Right forelimb (tissue), 1 donor: ENCODE data around the gene FOXL3.
"Not testable (repeated sequence)": the region's sequence is repeated elsewhere in the genome, so short reads cannot be mapped to it uniquely, and the experiment has no call there.

Source experiments
- DNase-seq: peaks from one replicate; pipeline ENCODE4 v3.0.0-alpha.2; 2018

Gene FOXL3

DNA sequence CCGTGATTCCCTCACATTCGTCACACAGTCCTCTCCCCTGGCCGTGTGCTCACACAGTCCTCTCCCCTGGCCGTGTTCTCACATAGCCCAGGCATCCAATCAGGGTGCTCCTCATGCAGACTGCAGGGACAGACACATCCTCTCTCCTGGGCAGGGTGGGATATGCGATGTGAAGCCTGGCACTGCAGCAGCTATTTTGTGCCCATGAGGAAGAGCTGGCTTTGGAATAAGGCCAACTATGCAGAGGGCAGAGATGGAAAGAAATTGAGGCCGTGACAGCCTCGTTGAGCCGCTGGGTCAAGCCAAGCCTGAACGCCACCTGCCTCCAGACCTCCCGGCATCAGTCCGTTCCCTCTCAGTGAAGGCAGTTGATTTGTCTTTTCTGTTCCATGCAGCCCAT is 35.8 kb downstream of the FOXL3 start:
- no peak for DNase-seq

DNA sequence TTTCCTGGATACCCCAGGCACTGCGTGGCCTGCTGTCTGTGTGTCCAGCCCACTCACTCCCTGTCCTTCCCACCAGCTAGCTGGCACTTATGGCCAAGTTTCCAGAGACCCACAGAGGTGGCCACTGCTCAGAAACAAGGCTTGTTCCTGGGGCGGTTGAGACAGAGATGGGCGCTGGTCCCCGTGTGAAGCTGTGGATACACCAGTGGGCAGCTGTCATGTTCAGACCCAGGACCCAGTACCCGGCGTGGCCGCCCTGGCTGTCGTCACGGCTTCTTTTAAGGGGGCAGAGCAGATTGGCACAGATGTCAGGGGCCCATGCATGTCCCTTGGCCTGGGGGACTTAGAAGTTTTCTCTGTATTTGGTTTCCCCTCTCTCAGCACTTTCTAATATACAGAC is 36.3 kb downstream of the FOXL3 start:
- no peak for DNase-seq

- DNase-seq = no peak
Observed at GRCh38 chr7:326809-327232, 36.9 kb downstream of the FOXL3 start.

DNA sequence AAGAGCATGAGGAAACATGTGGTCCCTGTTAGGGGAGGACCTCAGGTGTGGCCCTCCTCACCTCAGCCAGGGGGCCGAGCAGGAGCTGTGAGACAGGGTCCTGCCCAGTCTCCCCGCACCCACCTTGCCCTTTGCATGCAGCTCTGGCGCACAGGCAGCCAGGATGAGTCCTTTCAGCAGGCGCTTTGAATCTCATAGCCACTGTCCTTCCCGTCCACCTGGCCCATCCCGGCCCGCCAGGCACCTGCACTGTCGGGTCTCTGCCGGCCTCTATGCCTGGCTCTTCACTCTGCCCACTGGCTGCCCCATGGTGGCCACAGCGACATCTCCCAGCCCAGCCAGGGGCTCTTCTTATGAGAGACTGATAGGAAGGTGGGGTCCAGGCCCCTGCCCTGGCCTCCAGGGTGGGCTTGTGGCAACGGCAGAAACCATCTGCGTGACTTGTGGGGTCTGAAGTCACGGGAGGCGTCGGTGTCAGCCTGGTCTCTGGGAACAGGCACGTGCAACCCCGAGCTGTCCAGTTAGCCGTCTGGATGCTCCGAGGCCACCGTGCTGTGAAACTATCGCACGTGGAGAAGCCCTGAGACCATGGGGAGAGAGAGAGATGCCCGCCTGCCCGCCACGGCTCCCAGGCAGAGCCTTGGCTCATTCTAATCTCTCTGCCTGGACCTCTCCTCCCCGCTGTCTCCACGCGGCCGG is 37.4 kb downstream of the FOXL3 start:
- no peak for DNase-seq

GRCh38 chr7:327991-328702 is 38.2 kb downstream of the FOXL3 start:
- DNase-seq = no peak

GRCh38 chr7:329691-330281 is 39.8 kb downstream of the FOXL3 start:
- no peak for DNase-seq

GRCh38 chr7:330511-331230 is 40.7 kb downstream of the FOXL3 start:
- DNase-seq = no peak

DNA sequence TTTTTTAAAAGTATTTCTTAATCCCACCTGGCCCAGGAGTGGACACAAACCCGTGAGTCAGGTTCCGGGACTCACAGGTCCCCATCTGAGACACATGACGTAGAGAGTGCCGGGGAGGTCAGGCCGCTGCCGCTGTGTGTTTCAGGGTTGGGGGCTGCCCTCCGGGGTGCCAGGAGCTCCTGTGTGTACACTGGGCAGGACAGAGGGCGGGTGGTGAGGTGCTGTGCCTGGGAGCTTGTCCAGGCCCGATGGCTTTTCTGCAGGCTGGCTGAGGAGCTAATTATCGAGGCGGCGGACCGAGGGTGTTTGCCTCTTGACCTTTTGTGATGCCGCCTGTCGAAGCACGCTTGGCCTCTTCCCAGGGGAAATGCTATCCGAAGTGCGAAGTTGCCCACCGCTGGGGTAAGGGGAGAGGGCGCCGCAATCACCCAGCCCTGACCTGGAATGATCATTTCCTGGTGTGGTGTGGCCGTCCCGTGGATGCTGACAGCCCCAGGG is 42.1 kb downstream of the FOXL3 start:
- DNase-seq = no peak

DNA sequence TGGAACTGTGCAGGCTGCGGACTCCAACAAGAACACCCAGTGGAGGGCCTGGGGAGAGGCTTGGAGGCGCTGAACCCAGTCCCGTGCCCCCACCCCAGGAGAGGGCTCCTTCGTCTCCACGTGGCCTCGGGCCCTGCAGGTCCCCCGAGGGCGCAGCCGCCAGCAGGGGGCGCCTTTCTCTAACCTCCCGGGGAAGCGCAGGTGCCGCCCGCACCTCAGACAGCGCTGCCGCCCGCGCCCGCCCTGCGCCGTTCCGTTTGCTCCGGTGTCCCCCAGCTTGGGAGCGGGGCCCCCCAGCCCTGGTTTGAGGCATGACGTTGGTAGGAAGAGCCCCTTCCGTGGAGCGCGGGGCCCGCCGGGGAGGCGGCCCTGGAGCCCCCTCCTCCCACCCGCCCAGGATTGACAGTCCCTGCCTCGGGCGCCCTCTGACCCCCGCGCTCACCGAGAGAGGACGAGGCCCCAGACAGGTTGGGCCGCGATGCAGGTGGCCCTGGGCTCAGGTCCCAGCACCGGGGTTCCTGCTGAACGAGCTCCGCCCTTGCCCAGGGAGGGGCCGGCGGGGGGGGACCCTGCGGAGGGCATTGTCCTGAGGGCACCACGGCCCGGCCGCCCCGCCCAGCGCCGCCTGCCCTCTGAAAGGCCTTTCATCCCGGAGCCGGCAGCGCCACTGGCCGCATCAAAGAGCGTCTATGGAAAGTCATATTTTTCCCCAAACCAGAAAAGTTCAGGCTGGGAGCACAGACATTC is 42.8 kb downstream of the FOXL3 start:
- DNase-seq = peak; percentile 85

DNA sequence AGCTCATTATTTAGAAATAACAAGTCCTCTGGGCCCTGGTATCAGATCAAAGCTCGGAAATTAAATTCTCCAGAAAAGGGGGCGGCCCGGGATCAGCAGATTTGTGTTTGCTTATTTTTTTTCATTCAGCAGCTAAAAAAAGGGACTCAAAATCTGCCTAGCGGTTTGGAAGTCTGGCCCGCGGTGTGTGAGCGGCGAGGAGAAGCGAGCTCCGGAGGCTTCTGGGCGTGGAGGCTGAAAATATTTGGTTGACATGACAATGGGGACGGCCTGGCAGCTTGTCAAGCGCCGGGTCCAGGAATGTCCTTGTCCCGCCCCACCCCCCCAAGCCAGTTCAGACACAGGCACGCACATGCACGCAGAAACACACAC is 43.4 kb downstream of the FOXL3 start:
- peak; percentile 89 for DNase-seq

DNA sequence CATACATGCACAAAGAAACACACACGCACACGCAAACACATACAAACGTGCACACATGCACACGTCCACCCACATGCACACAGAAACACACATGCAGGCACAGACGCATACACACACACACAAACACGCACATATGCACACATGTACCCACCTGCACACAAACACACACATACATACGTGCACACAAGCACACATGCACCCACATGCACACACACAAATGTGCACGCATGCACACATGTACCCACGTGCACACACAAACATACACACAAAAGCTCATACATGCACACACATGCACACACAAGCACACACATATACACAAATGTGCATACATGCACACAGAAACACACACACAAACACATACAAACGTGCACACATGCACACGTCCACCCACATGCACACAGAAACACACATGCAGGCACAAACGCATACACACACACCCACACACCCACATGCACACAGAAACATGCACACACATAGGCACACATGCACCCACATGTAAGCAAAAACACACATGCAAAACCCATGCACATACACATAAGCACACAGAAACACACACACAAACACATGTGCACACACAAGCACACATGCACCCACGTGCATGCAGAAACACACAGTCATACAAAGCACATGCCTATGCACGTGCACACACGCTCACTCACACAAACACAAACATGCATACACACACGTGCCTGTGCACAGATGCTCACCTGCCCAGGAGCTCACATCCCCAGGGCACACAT is 44.8 kb downstream of the FOXL3 start:
- DNase-seq = no peak

DNA sequence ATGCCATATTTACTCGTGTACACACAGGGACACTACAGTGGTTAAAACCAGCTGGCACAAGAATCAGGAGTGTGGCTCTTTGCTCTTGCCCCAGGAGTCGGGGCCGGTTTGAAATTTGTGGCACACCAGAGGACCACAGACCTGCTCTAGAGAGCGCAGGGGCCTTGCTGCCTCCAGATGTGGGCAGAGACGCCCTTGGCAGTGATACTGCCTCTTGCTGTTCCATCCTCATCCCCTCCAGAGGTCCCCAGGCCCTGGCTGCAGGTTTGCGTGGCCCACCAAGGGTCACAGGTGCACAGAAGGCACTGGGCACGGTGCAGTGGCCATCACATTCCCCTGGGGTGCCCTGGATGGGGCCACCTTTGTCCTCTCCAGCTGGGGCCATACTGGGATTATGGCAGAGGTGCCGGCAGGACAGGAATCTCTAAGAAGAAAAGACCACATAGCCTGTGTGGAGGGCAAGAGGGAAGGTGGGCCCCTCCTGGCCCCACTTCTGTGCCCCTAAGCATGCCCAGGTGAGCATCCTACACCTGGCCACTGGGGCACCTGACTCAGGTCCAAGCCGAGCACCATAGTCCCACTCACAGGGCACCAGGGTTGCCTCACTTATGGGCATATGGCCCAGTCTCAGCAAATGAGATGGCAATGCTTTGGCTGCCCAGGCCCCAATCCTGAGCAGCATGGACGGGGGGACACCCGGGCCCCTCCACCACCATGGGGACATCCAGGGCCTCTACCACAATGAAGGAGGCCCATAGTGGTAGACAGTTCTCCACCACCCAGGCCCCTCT is 45.6 kb downstream of the FOXL3 start:
- DNase-seq = no peak

DNA sequence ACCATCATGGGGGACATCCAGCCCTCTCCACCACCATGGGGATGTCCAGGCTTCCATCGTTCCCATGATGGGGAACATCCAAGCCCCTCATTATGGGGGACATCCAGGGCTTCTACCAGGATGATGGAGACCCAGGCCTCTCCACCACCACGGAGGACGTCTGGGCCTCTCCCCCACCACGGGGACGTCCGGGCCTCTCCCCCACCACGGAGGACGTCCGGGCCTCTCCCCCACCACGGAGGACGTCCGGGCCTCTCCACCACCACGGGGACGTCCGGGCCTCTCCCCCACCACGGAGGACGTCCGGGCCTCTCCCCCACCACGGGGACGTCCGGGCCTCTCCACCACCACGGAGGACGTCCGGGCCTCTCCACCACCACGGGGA is 46.2 kb downstream of the FOXL3 start:
- not testable (repeated sequence) for DNase-seq

GRCh38 chr7:336810-337566 is 47.0 kb downstream of the FOXL3 start:
- DNase-seq = no peak

GRCh38 chr7:337567-337951 is 47.6 kb downstream of the FOXL3 start:
- DNase-seq = no peak

DNA sequence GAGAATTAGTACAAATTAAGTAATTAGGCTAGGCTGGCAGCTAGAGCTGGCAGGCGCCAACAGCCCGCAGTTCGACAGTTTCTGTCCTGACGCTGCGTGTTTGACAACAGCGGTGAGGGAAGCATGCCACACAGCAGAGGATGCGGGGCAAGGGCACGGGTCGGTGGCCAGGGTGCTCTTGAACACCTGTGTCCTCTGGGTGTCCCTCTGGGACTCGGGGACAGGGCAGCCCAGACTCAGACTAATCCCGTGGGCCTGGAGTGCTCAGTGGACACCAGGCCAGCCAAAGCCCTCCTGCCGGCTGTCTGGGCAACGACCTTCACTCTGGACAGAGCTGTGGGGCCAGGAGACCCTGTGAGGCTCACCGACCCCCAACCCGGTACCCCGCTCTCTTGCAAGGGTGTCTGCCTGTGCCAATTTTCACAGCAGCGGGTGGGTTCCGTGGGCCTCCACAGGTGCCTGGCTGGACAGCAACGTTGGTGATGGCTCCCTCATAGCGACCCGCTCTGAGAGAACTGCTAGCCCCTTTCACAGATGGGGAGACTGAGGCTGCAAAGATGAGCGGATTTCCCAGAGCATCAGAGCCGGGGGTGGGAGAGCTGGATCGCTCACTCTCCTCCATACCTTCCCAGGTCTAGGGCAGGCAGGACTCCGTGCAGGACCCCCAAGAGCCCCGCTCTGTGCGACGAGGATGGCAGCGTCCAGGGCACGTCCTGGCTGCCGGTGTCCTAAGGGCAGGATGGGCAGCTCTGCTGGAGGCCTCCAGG is 48.5 kb downstream of the FOXL3 start:
- DNase-seq = no peak

DNA sequence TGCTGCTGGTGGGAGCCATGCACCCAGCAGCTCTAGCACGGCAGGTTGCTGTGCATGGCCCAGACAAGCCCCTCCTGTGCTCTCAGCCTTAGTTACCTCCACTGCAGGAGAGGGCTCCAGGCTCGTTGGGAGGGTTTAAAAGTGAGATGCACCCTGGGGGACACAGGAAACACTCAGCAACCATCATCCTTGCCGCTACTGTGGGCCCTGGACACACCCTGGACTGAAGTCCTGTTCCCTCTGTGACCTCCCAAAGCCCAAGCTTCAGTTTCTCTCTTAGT is 49.0 kb downstream of the FOXL3 start:
- DNase-seq = no peak

DNA sequence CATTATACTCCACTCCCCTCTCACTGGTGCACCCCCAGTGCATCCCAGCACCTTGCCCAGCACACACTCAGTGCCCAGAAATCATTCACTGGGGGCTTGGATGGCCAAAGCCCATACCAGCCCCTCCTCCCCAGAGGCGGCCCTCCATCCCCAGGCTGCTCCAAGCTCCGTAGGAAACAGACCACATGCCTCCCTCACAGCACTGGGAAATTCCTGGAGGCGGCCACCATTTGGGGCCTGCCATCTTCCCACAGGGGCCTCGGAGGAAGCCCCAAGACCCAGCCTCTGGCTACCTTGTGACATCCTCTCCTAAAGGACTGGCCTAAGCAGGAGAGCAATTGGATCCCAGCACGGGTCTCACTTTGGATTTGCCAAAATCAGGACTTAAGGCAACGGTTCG is 49.7 kb downstream of the FOXL3 start:
- no peak for DNase-seq

- no peak for DNase-seq
Observed at GRCh38 chr7:340200-340937, 50.4 kb downstream of the FOXL3 start.
